ENCODE measurements around the gene ZYG11B.
"Not testable (repeated sequence)": the region's sequence is repeated elsewhere in the genome, so short reads cannot be mapped to it uniquely, and the experiment has no call there.

GRCh38 chr1:52839175-52839574, 112.9 kb downstream of the ZYG11B start:
- not testable (repeated sequence) for TF ChIP-seq CTCF (conservative IDR thresholded peaks at IDR 0.05 in 1 of 2, IDR thresholded peaks at IDR 0.05 in 1 of 2; ENCODE audit: extremely low read depth in 1 of 2, insufficient read depth in 1 of 2, low read depth in 1 of 2, low read length in 2 of 2); EZH2 (IDR thresholded peaks at IDR 0.05; ENCODE audit: borderline replicate concordance, low read length)
